Tibial nerve (tissue), 4 donors: ENCODE results near the gene GDF15.

ENCODE experiments used
- CTCF ChIP-seq, 5 experiments: fragments of 200-600 bp in 3 of 5; fragments of 450-650 bp in 2 of 5; sonication (generic) in 3 of 5; IDR thresholded peaks; one replicate each; pipeline ENCODE4 v1.5.1; 2016 to 2019; ENCODE audit warnings: antibody characterized with exemption in 5 of 5, mild to moderate bottlenecking in 3 of 5, moderate library complexity in 2 of 5
- EP300 ChIP-seq, 2 donors: sonication (generic); formaldehyde crosslinking; IDR thresholded peaks; one replicate each; pipeline ENCODE4 v1.6.1; 2017; ENCODE audit warnings: antibody characterized with exemption in 2 of 2, mild to moderate bottlenecking in 1 of 2

GRCh38 chr19:18364826-18365528 lies 21.0 kb upstream of the GDF15 start:
- no peak for TF ChIP-seq CTCF (IDR thresholded peaks at IDR 0.05)
- TF ChIP-seq EP300 (IDR thresholded peaks at IDR 0.05) = peak; percentile 72 to 78
